RCC 7860 (cell line): ENCODE measurements around the gene PTPN22.

Experiments used
- DNase-seq: peaks from one replicate; pipeline ENCODE4 v3.0.0-alpha.2; 2015; ENCODE audit warnings: low spot score
- FAIRE-seq: peaks from 2 replicates; lab custom pipeline; 2012; peaks lifted over from hg19 to GRCh38; lab: Jason Lieb, UNC

Gene PTPN22

GRCh38 chr1:113768916-113769600 is 102.5 kb downstream of the PTPN22 start:
- no peak for DNase-seq
- FAIRE-seq = no peak

GRCh38 chr1:113765306-113766230 is 105.9 kb downstream of the PTPN22 start:
- FAIRE-seq (no peak), DNase-seq (no peak)
